HFF-Myc (cell line): ENCODE data around the gene LRRTM4.

Experiments
- DNase-seq: peaks from one replicate; pipeline ENCODE4 v3.0.0-alpha.2; 2011; ENCODE audit warnings: low read depth; ENCODE audit errors: extremely low read depth
- H3K4me3 ChIP-seq: replicated peaks from 2 replicates; pipeline ENCODE4 v1.5.1; 2011; ENCODE audit warnings: low read depth, mild to moderate bottlenecking, control low read depth, low read length
- CTCF ChIP-seq: IDR thresholded peaks from 2 replicates; pipeline ENCODE4 v1.5.1; 2012; ENCODE audit warnings: mild to moderate bottlenecking, low read depth, low read length, control low read depth; ENCODE audit errors: missing control alignments

LRRTM4 gene

GRCh38 chr2:77513191-77513590, 9.0 kb downstream of the LRRTM4 start:
- DNase-seq: no peak
- no peak for TF ChIP-seq CTCF
- no peak overlapping the region for H3K4me3 ChIP-seq

- no peak for DNase-seq
- no peak for TF ChIP-seq CTCF
- no peak overlapping the region for H3K4me3 ChIP-seq
Observed at GRCh38 chr2:77512507-77512906, 9.7 kb downstream of the LRRTM4 start.

GRCh38 chr2:77508511-77508910, 13.7 kb downstream of the LRRTM4 start:
- H3K4me3 ChIP-seq: no peak overlapping the region
- DNase-seq: no peak
- TF ChIP-seq CTCF: no peak

GRCh38 chr2:77507657-77508056, 14.5 kb downstream of the LRRTM4 start:
- DNase-seq: no peak
- TF ChIP-seq CTCF: no peak
- H3K4me3 ChIP-seq: no peak overlapping the region

- no peak for TF ChIP-seq CTCF
- DNase-seq: no peak
- no peak overlapping the region for H3K4me3 ChIP-seq
Observed at GRCh38 chr2:77488141-77488540, 34.0 kb downstream of the LRRTM4 start.

GRCh38 chr2:77487074-77487803, 34.9 kb downstream of the LRRTM4 start:
- no peak overlapping the region for H3K4me3 ChIP-seq
- TF ChIP-seq CTCF: no peak
- DNase-seq: no peak

GRCh38 chr2:77484026-77484425, 38.1 kb downstream of the LRRTM4 start:
- no peak for TF ChIP-seq CTCF
- no peak overlapping the region for H3K4me3 ChIP-seq
- no peak for DNase-seq
